Peyer's patch (tissue), 4 donors: Measurements from ENCODE around the gene MEGF8.

Source experiments
- CTCF ChIP-seq, 6 experiments: fragments of 450-650 bp in 4 of 6; fragments of 200-600 bp in 2 of 6; sonication (generic) in 1 of 6; IDR thresholded peaks; one replicate each; pipeline ENCODE4 v1.5.1; 2017 to 2019; ENCODE audit warnings: antibody characterized with exemption in 6 of 6, mild to moderate bottlenecking in 3 of 6, moderate library complexity in 1 of 6
- POLR2A ChIP-seq, 2 donors: fragments of 450-650 bp; IDR thresholded peaks; one replicate each; pipeline ENCODE4 v1.5.1; 2017; ENCODE audit warnings: antibody characterized with exemption in 2 of 2, mild to moderate bottlenecking in 2 of 2, moderate library complexity in 2 of 2

GRCh38 chr19:42334697-42335373 lies 9.4 kb downstream of the MEGF8 start:
- TF ChIP-seq CTCF (IDR thresholded peaks at IDR 0.05) (no peak), POLR2A (IDR thresholded peaks at IDR 0.05) (no peak)
